ENCODE data around the gene NOSTRIN.
"Not testable (repeated sequence)": the region's sequence is repeated elsewhere in the genome, so short reads cannot be mapped to it uniquely, and the experiment has no call there.

Gene NOSTRIN, protein sequence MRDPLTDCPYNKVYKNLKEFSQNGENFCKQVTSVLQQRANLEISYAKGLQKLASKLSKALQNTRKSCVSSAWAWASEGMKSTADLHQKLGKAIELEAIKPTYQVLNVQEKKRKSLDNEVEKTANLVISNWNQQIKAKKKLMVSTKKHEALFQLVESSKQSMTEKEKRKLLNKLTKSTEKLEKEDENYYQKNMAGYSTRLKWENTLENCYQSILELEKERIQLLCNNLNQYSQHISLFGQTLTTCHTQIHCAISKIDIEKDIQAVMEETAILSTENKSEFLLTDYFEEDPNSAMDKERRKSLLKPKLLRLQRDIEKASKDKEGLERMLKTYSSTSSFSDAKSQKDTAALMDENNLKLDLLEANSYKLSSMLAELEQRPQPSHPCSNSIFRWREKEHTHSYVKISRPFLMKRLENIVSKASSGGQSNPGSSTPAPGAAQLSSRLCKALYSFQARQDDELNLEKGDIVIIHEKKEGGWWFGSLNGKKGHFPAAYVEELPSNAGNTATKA

DNA sequence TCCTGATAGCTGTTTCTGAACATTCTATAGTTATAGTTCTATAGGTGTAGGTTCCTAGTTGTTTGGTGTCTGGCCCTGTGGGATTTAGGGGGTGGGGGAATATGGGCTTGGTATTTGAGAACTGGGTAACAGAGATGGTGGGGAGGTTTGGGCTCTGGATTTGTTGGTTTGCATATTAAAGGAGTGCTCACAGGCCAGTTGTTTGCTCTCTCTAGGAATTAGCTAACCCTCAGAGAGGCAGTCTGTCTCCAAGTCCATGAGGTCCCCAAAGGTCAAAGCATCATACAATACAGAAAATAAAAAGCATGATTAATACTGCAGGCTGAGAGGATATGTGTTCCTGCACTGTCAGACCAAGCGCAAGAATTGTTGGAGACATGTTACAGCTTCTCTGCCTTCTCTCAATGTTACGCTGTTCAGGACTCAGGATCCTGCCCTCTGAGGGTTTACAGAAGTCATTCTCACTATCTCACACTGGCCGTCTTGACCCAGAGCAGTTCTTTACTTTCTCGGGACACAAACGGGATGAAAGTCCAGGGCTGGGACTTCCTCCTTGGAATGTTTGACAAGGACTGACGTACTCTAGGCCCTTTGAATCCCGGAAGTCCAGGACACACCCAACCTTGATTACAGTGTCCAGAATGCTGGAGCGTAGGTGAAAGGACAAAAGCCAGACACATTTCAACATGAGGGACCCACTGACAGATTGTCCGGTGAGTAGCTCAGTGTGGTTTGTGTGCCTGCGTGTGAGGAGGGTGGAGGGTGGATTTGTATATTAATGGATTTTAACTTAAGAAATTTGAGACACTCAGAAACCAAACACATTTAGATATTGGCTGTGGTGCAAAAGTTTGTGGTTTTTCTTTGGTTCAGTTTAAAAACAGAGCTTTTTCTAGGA lies at the start of gene NOSTRIN:
NOSTRIN (plus strand) TSS at position 677 of the 898 bp plus-strand sequence; CDS start at position 687, 10 bp downstream.
- DNase-seq: no peak
- no peak for ATAC-seq

DNA sequence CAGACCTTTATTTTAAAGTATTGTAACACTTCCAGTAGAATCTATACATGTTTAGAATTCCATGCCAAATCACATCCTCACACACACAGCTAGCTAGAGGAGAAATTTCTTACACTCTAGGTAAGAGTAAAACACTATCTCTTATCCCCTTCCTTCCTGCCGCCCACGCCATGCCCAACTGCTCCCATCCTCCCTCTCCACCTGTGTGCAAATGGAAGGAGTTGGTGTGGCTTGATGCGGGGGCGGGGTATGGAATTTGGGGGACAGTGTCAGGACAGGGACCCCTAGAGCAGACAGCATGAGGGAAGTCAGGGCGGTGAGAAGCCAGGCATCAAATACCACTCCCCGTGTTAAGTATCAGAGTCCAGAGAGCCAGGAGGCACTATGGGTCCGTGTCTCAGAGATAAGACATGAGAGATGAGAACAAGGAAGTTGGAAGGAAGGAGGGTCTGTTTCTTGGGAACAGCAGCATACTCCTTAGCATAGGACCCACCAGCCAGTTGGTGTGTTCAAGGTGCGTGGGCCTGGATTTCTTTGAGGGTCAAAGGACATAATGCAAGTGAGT lies 48.6 kb upstream of the NOSTRIN start:
- ATAC-seq (no peak), DNase-seq (no peak)

DNA sequence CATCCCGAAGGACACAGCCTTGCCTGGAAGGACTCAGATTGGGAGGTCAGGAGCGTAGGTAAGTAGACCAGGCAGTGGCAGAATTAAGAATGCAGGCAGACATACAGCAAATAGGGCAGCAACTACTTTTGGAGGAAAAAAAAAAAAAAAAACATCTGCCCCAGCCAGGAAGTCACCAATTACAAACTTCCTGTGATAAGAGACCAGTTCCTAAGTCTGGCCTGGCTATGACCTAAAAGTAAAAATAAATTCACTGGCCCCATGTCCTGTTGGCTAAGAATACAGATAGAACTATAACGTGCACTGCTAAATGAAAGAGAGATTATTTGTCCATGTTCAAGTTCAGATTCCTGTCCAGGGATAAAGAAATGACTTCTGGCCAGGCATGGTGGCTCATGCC lies 45.2 kb upstream of the NOSTRIN start:
- DNase-seq (no peak), ATAC-seq (no peak)

DNA sequence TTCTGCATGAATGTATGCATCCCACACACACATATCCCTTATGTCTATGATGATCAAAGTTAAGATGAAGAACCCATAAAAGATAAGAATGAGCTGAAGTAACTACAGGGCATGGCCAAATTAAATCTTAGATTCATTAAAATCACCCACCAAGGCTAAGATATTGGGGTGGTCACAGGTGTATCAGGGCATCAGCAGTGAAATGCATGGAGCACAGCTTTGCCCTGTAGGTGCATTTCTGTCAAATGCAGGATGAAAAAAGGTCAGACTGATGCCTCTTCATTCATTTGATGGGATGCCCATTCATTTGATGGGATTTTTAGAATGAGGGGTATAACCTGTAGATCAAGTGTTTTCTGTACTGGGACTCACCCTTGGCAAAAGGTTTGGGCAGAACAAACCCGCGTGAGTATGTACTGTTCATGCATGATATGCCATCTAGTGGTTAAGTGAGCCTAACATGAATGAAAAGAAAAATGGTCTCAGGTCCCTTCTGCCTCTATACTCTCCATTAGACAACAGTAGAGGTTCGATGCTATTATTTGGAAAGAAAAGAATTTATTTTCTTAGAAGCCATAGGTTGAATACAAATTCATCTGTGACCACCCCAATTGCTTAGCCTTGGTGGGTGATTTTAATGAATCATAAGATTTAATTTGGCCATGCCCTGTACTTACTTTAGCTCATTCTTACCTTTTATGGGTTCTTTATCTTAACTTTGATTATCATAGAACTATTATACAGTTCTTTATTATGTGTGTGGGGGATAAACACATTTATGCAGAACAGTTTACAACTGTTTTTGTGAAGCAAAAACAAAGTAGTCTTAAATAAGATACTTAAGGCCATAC lies 43.2 kb upstream of the NOSTRIN start:
- peak; percentile 68 for ATAC-seq
- no peak for DNase-seq

DNA sequence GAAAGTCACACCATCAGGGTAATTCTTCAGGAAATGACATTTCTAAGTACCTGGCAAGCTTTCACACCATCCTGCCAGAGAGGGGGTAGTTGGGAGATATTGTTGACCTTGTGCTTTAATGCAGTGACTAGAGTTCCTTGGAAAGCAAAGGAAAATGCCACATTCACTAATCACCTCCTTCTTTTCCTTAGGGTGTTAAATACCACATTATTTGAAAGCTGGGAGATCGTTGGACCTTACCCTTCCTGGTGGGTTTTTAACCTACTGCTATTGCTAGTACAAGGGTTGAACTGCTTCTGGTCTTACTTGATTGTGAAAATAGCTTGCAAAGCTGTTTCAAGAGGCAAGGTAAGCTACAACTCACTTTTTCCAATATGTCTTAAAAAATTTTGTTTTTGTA lies 37.0 kb upstream of the NOSTRIN start:
- no peak for DNase-seq

DNA sequence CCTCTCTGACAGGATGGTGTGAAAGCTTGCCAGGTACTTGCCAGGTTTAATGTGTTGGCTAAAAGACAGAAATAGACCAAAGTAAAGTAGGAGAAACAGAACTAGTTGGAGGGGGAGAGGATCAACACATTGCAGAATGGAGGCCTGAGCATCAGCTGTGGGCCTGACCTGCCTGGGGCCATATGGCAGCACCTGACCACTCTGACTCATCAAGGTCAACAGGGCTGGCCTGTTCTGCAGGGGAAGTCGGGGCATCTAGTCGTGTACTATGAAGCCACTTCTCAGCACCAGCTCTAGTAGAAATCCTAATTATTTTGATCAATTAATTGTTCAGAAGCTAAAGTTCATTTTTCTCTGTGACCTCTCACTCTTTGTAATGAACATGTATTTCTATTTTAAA lies 35.8 kb upstream of the NOSTRIN start:
- ATAC-seq: no peak

More for the DNA sequence above, 37.0 kb upstream of the NOSTRIN start:
- no peak for ATAC-seq

DNA sequence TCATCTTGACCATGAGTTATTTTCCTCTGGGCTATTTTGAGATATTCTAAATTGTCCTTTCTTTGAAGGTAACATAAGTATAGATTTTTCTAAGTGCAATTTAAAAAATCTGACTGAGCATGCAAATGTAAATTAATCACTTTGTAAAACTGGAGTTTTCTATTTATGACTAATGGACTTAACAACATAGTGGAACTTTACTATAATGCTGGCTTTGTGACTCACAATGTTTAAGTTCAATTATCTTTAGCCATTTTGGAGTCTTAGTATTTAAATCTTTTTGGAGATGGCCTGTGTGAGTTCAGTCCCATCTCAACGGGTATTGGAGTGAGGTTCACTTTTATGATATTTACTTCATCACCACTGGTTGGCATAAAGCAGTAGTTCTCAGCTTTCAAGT lies 35.2 kb upstream of the NOSTRIN start:
- no peak for DNase-seq
- no peak for ATAC-seq

More for the DNA sequence above, 35.8 kb upstream of the NOSTRIN start:
- no peak for DNase-seq

DNA sequence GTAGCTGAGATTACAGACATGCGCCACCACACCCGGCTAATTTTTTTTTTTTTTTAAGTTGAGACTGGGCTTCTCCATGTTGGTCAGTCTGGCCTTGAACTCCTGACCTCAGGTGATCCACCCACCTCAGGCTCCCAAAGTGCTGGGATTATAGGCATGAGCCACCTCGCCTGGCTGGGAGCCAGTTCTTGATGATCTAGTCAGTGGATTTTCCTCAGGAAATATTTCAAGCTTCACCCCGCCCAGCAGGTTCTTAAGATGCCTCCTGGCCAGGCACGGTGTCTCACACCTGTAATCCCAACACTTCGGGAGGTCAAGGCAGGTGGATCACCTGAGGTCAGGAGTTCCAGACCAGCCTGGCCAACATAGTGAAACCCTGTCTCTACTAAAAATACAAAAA lies 34.1 kb upstream of the NOSTRIN start:
- DNase-seq, ATAC-seq: not testable (repeated sequence)

DNA sequence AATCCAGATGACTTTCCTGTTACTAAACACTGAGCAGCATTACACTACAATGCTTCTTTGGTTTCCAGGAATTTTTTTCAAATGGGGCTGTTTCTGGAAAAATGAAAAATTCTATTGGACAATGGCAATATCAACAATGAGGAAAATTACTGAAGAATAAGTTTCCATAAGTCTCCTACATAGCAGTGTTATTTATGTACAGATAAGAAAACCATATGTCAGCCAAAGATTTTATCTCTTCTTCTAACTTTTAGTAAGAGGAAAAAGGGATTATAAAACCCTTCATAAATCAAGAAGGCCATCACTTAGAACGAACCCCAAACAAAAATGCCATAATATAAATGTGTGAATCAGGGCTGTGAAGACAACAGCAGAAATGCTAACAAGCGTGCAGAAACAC lies 31.6 kb upstream of the NOSTRIN start:
- DNase-seq: no peak
- no peak for ATAC-seq

DNA sequence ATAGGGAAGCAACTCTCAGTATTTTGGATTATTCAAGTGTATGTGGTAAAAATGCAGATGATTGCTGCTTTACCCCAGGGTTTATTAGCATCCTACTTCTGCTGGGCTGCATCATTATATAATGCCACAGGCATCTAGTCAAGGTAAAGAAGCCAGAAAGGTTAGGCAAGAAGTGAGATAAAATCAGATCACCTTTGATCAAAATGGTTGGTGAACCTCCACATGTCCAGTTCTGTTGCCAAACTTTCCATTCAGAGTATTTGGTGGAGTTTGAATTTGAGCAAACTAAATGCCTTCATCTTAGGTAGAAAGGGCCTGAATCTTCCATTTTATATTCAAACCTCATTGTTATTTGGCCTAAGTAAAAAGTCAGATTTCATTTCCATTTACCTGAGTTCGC lies 29.7 kb upstream of the NOSTRIN start:
- ATAC-seq (no peak), DNase-seq (no peak)

DNA sequence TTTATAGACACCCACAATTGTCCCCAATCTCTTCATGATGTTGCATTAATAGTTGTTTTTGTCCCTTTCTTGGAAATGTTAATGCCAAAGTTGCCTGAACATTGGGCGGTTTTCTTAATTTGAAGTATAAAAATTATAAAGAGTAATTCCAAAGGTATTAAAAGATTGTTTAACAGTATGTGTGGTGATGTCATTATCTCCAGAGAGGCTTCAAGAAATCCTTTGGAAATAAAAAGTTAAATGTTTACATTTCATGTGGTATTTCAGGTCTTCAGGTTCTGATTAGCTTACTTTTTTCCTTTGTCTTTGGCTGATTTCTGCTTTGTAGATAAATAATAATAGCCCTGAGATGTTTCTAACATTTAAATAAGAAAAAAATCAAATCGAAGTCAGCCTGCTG lies 29.3 kb upstream of the NOSTRIN start:
- DNase-seq (no peak), ATAC-seq (no peak)

DNA sequence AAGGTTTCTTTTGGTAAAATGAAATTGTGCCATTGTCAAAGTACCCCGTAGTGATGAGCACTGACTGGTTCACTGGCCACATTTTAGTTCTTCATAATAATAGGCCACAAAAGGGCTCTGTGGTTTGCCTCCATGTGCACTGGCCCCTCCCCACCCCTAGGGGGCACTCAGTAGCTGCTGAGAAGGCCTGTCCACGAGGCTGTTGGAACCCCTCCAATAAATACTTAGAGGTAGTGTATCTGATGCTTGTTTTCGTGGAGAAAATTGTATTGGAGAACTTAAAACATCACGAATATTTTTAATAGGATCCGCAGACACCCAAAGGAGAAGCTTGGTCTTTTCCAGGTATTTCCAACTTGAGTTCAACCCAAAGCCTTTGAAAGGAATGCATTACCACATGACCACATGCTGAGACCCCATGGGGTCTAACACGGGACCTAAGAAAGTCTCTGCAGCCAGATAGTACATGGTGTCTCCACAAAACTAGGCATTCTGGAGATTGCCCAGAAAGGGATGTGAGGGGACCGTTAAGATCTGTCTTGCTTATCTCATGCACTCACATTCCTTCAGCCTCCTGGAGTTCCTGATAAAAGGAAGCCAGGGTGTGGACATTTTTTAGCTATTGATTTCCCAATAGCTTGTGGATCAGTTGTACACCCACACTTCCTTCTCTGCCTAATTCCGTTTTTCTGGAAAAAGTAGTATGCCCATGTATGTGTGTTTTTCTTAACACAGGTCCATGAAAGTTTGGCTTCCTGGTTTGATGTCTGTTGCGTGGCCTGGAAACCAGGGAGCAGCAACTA lies 28.5 kb upstream of the NOSTRIN start:
- DNase-seq (peak; percentile 35), ATAC-seq (peak; percentile 40)

DNA sequence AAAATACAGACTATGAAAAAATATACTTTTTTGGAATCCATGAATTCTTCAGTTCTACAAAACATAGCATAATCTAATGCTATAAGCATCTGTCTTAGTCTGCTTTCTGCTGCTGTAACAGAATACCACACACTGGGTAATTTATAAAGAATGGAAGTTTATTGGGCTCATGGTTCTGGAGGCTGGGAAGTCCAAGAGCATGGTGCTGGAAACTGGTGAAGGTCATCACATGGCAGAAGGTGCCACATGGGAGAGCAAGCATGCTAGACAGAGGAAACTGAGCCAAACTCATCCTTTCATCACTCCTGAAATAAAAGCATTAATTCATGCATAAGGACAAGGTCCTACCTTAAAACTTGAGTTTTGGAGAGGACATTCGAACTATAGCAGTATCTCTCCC lies 26.6 kb upstream of the NOSTRIN start:
- no peak for ATAC-seq
- DNase-seq: no peak

DNA sequence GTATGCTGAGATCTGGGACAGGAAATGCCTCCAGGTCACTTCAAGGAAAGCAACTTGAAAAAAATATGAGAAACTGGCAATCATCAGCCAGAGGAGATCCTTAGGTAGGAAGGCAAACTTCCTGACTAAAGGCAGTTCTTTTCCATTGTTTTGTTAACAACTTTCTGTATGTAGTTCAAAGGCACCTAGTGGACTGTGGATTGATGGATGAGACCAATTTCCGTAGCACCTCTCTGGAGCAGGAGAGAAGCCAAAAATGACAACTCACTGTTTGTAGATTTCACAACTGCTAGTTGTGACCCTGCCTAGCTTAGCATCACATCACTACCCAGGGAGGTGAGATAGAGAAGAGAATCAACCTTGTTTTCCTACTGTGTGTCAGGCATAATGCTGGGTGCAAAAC lies 21.8 kb upstream of the NOSTRIN start:
- ATAC-seq: no peak
- no peak for DNase-seq

DNA sequence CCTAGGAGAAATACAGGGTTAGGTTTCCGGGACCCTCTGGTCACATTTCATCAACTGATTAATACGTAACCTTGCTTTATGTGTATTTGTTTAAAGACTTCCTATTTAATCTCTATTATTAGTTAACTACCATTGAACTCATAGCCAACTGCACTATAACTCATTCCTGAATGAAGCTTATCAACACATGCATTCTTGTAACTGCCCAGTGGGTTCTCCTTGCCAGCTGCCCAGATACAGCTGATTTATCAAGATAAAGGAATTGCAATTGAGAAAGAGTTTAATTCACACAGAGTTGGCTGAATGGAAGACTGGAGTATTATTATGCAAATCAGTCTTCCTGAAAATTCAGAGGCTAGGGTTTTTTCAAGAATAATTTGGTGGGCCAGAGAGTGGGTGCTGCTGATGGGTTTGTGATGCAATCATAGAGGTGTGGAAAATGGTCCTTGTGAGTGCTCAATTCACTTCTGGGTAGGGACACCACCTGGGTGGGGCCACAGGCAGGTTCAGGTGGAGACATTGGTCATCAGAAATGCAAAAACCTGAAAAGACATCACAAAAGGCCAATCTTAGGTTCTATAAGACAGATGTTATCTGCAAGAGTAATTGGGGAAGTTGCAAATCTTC lies 21.1 kb upstream of the NOSTRIN start:
- ATAC-seq (no peak), DNase-seq (no peak)

DNA sequence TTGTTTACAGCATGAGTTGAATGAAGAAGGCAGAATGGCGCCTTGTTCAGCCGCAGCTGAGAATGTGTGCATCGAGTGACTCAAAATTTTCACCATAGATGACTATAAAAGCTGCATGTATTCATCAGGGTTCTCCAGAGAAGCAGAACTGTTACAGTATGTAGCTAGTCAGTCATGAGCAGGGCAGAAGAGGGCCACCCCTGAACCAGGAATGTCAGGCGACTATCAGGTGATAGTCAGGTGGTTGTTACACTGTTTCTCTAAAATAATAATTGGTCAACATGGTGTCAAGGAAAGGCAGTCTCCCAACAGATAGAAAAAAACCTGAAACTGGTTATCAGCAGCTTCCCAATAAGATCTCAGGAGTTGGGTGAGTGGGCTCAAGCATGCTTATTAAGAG lies 20.2 kb upstream of the NOSTRIN start:
- no peak for ATAC-seq
- no peak for DNase-seq

DNA sequence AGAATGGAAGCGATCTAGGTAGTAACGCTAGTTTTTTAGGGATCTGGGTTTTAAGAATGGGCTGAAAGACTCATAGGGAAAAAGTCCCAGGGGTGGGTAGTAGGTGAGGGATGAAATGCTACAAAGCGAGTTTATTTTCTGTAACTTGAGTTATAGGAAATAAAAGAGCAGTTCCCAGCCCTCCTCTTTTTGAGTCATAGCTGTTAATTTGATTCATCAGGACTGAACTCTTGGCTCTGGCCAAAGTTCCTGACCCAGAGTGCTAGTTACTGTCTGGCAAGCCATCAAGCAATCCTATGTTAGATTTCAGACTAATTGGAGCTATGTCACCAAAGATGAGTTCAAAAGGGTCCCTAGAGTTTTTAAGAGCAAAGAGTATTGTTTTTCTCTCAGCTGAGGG lies 17.4 kb upstream of the NOSTRIN start:
- DNase-seq (no peak), ATAC-seq (no peak)

DNA sequence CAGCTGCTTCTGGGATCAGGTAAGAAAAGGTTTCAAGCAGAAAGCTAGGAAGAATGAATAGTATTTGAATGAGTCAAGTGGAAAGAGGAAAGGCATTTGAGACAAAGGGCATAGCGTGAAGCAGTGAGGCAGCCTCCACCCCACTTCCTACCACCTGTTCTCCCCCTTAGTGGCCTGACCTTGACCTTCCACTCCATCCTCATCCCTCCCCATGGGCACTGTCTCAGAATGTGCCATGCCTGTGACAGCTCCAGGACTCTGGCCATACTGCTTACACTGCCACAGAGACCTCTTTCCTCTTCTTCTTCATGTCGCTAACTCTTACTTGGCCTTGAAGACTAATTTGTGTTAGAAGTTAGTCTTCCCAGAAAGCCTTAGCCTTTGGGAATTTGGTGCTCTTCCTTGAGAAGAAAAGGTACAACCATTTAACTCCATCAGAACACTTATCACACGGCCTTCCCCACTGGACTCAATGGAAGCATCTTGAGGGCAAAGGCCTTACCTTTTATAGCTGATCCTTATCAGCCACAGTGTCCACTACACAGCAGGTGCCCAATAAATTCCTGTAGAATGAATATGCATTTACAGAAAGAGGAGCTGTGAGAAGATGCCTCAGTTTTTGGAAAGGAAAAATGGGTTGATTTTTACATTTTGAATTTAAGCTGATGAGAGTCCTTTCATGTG lies 15.2 kb upstream of the NOSTRIN start:
- DNase-seq (no peak), ATAC-seq (no peak)

DNA sequence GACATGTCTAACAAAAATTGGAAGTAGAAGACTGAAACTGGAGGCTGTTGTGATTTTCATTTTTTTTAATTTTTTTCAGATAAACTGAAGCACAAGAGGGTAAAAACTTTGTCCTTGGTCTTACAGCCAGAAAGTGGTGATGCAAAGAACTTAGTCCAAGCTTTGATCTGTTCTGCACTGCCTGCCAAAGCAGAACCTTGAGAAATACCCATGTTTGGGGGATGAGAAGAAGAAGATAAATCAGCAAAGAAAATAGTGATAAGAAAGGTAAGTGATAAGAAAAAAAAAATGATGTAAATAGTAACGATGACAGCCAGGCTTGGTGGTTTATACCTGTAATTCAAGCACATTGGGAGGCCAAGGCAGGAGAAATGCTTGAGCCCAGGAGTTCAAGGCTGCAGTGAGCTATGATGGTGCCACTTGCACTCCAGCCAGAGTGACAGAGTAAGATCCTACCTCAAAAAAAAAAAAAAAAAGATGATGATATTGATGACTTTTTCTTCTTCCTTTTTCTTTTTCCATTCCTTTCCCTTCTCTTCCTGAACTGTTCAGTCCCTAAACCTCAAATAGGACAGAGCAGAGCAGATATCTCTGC lies 14.6 kb upstream of the NOSTRIN start:
- no peak for DNase-seq
- no peak for ATAC-seq
